Esophagus muscularis mucosa (tissue), 4 donors: ENCODE measurements around the gene XRRA1. TPM values are rescaled to one million over a fixed set of nuclear protein-coding genes. Genes with fewer than 3 reads are reported as not detected.

Experiments used
- DNase-seq: peaks from one replicate; pipeline ENCODE4 v3.0.0-alpha.2; 2017; ENCODE audit errors: extremely low spot score
- H3K27ac ChIP-seq, 4 donors: fragments of 200-600 bp; sonication (generic); replicated peaks in 1 of 4; 1 replicate in 3 of 4; 2 replicates in 1 of 4; pipeline ENCODE4 v1.5.1; 2016 to 2019; ENCODE audit warnings: mild to moderate bottlenecking in 1 of 4
- H3K27me3 ChIP-seq, 4 donors: fragments of 200-600 bp; sonication (generic); one replicate each; pipeline versions ENCODE4 v1.5.1 to v1.6.0; 2016 to 2019
- H3K36me3 ChIP-seq, 4 donors: fragments of 200-600 bp; sonication (generic); one replicate each; pipeline ENCODE4 v1.5.1; 2016 to 2019
- H3K4me1 ChIP-seq, 4 donors: fragments of 200-600 bp; sonication (generic); one replicate each; pipeline ENCODE4 v1.5.1; 2016 to 2019
- H3K4me3 ChIP-seq, 4 donors: fragments of 200-600 bp; sonication (generic); 1 replicate in 2 of 4; 2 replicates in 2 of 4; pipeline ENCODE4 v1.5.1; 2016 to 2019; ENCODE audit warnings: mild to moderate bottlenecking in 4 of 4, moderate library complexity in 1 of 4
- H3K9me3 ChIP-seq, 4 donors: fragments of 200-600 bp; sonication (generic); 1 replicate in 3 of 4; 2 replicates in 1 of 4; pipeline ENCODE4 v1.5.1; 2016 to 2019
- EP300 ChIP-seq: sonication (generic); formaldehyde crosslinking; IDR thresholded peaks from one replicate; pipeline ENCODE4 v1.6.1; 2017; ENCODE audit warnings: antibody characterized with exemption
- POLR2A ChIP-seq: fragments of 450-650 bp; IDR thresholded peaks from one replicate; pipeline ENCODE4 v1.6.1; 2017; ENCODE audit warnings: antibody characterized with exemption, moderate library complexity, mild to moderate bottlenecking, low read depth
- POLR2AphosphoS5 ChIP-seq, 2 donors: sonication (generic); formaldehyde crosslinking; IDR thresholded peaks; one replicate each; pipeline ENCODE4 v1.6.1; 2017; ENCODE audit warnings: antibody characterized with exemption in 2 of 2
- WGBS: methylation state at CpG from one replicate; pipeline ENCODE4 v1.1.5; 2018; 5-methylcytosine and 5-hydroxymethylcytosine counted together
- intact Hi-C: fragments of 100-400 bp; cut with DNase I; formaldehyde crosslinking; loops from one replicate; pipeline ENCODE4 v1.15.1; 2023
- total RNA-seq, 4 donors: library from RNA; depleted of rRNA; stranded (reverse); fragments of >200 nt; gene quantifications; one replicate each; pipeline versions ENCODE4 v1.1.0 to v1.2.1, GENCODE V29; 2016
- TF ChIP-seq, protein P1 (sequence below), 3 experiments: fragments of 200-600 bp in 2 of 3; fragments of 450-650 bp in 1 of 3; sonication (generic) in 2 of 3; IDR thresholded peaks; one replicate each; pipeline ENCODE4 v1.5.1; 2017 to 2019; ENCODE audit warnings: antibody characterized with exemption in 3 of 3, mild to moderate bottlenecking in 2 of 3, moderate library complexity in 1 of 3

XRRA1 gene
- total RNA-seq, 4 donors from 2014 or later, result 9.1 to 19.5 (median 11.8) TPM

DNA sequence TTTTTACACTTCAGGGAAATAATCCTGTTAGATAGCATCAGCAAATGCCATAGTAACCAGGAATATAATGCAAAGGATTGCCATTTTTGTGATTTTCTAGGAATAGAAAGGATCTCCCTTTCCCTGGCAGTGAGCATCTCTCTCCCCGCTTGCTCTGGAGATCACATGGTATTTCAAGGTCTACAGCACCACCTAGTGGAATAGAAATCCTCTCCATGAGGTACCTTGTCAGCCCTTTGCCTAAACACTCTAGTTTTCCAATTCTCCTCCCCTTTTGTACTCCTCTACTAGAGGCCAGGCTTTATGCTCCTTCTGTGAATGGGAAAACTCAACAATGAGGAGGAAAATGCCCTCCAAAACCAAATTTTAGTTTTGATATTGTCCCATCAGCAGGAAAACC, 78.4 kb downstream of the XRRA1 start:
- H3K9me3 ChIP-seq, result peaks cover 12 to 98% (median 81%) of the 10 kb centered on the region in 4 donors
- 100% methylated on average over 1 of the region's 1 CpG for WGBS
- peaks cover 21 to 77% (median 59%) of the 10 kb centered on the region in 4 donors for H3K36me3 ChIP-seq
- intact Hi-C loops, result no loop called here
- no peak overlapping the region for H3K27ac ChIP-seq
- TF ChIP-seq POLR2AphosphoS5 (IDR thresholded peaks at IDR 0.05) (no peak), POLR2A (no peak), EP300 (no peak)
- TF ChIP-seq, protein P1, sequence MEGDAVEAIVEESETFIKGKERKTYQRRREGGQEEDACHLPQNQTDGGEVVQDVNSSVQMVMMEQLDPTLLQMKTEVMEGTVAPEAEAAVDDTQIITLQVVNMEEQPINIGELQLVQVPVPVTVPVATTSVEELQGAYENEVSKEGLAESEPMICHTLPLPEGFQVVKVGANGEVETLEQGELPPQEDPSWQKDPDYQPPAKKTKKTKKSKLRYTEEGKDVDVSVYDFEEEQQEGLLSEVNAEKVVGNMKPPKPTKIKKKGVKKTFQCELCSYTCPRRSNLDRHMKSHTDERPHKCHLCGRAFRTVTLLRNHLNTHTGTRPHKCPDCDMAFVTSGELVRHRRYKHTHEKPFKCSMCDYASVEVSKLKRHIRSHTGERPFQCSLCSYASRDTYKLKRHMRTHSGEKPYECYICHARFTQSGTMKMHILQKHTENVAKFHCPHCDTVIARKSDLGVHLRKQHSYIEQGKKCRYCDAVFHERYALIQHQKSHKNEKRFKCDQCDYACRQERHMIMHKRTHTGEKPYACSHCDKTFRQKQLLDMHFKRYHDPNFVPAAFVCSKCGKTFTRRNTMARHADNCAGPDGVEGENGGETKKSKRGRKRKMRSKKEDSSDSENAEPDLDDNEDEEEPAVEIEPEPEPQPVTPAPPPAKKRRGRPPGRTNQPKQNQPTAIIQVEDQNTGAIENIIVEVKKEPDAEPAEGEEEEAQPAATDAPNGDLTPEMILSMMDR (IDR thresholded peaks at IDR 0.05), result peak in 1 of 3 experiments; percentile 7
- no peaks in the 10 kb centered on the region for H3K27me3 ChIP-seq
- H3K4me1 ChIP-seq, result no peaks in the 10 kb centered on the region
- no peak for DNase-seq
- no peak overlapping the region for H3K4me3 ChIP-seq

DNA sequence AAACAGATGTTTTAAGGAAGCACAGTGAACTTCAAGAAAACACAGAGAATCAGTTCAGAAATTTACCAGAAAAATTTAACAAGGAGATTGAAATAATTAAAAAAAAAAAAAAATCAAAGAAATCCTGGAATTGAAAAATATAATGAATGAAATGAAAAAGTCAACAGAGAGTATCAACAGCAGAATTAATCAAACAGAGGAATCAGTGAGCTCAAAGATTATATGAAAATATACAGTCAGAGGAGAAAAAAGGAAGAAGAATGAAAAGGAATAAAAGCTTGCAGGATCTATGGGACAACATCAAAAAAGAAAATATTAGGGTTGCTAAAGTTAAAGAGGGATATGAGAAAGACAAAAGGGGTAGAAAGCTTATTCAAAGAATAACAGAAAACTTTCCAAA, 82.3 kb downstream of the XRRA1 start:
- H3K27ac ChIP-seq, result no peak overlapping the region
- H3K36me3 ChIP-seq, result peaks cover 31 to 76% (median 58%) of the 10 kb centered on the region in 4 donors
- DNase-seq, result no peak
- intact Hi-C loops, result no loop called here
- H3K27me3 ChIP-seq, result no peaks in the 10 kb centered on the region
- TF ChIP-seq POLR2A, result no peak
- no peak for TF ChIP-seq EP300
- TF ChIP-seq POLR2AphosphoS5 (IDR thresholded peaks at IDR 0.05), result no peak
- TF ChIP-seq, protein P1 (IDR thresholded peaks at IDR 0.05), result no peak
- H3K4me3 ChIP-seq, result no peak overlapping the region
- peaks cover 5 to 73% (median 67%) of the 10 kb centered on the region in 4 donors for H3K9me3 ChIP-seq
- H3K4me1 ChIP-seq, result no peaks in the 10 kb centered on the region

DNA sequence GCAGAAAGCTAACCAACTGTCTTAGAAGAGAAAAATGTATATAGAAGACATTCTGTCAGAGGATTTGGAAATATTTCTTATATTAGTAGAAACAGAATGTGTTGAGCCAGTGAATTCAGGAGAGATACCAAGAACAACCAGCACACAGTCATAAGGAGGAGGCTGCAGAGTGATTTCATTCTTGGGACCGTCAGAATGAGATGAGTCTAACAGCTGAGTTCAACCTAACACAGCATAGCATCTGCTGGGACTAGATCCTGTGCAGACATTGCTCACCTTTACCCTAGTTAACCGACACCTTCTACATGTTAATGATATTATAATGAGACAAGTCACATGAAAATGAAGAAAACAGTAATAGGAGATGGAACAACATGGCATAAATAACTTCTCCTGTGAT, 85.5 kb downstream of the XRRA1 start:
- Histone ChIP-seq H3K27me3 (no peaks in the 10 kb centered on the region), H3K27ac (no peak overlapping the region), H3K4me1 (no peaks in the 10 kb centered on the region), H3K36me3 (peaks cover 13 to 77% (median 54%) of the 10 kb centered on the region in 4 donors), H3K9me3 (peaks cover 0 to 54% (median 39%) of the 10 kb centered on the region in 4 donors), H3K4me3 (no peak overlapping the region)
- TF ChIP-seq POLR2AphosphoS5 (IDR thresholded peaks at IDR 0.05) (no peak), POLR2A (no peak), EP300 (no peak)
- TF ChIP-seq, protein P1 (IDR thresholded peaks at IDR 0.05), result no peak
- no peak for DNase-seq
- intact Hi-C loops, result no loop called here
- WGBS, result 90% methylated on average over 2 of the region's 2 CpGs

DNA sequence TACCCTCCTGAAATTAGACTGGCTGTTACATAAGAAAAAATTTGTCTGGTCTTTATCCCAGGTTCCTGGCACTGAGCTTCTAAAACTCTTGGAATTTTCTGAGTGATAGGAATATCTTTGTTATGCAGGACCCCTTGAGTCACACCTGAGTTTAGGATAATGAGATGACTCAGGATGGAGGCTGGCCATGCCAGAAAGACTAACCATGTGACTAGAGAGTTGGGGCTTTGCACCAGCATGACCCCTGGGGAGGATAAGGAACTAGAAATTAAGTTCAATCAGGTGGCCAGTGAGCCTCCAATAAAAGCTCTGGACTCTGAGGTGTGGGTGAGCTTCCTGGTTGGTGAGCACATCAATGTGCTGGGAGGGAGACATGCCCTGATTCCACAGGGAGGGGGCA, 88.1 kb downstream of the XRRA1 start:
- Histone ChIP-seq H3K4me3 (no peak overlapping the region), H3K4me1 (no peaks in the 10 kb centered on the region), H3K36me3 (peaks cover 13 to 91% (median 60%) of the 10 kb centered on the region in 4 donors), H3K27ac (no peak overlapping the region), H3K27me3 (no peaks in the 10 kb centered on the region), H3K9me3 (peaks cover 0 to 27% (median 13%) of the 10 kb centered on the region in 4 donors)
- DNase-seq, result no peak
- intact Hi-C loops, result no loop called here
- TF ChIP-seq POLR2AphosphoS5 (IDR thresholded peaks at IDR 0.05) (no peak), POLR2A (no peak), EP300 (no peak)
- TF ChIP-seq, protein P1 (IDR thresholded peaks at IDR 0.05), result no peak

DNA sequence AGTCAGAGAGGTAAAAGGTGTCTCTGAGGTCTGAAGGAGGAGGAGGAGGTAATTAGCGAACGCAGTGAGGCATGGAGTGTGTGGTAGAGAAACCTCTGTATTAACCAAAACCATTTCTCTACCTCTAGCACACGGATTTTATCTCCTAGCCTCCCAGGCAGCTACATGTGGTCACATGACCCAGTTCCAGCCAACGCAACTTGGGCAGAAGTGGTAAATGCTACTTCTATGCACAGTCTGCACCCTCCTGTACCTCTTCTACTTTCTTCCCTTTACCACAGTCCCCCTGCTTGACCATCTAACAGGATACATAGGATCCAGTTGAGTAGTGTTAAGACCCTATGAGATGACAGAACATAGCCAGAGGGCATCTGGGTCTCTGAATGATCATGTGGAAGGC, 95.7 kb downstream of the XRRA1 start:
- Histone ChIP-seq H3K9me3 (no peaks in the 10 kb centered on the region), H3K4me3 (no peak overlapping the region), H3K27ac (no peak overlapping the region), H3K4me1 (no peaks in the 10 kb centered on the region), H3K36me3 (peaks cover 0 to 66% (median 36%) of the 10 kb centered on the region in 4 donors), H3K27me3 (no peaks in the 10 kb centered on the region)
- no peak for TF ChIP-seq POLR2AphosphoS5 (IDR thresholded peaks at IDR 0.05)
- peak; percentile 55 for DNase-seq
- WGBS, result 96% methylated on average over 4 of the region's 4 CpGs
- intact Hi-C loops, result no loop called here
